Psoas muscle (tissue), 8 donors: Measurements from ENCODE around the gene CD6. TPM values are rescaled to one million over a fixed set of nuclear protein-coding genes. Genes with fewer than 3 reads are reported as not detected.

Experiments
- ATAC-seq, 4 donors: fragments of 200-7000 bp; cut with Tn5 transposase; one replicate each; pipeline ENCODE4 v1.9.1; 2020; ENCODE audit warnings: moderate library complexity in 3 of 4, mild to moderate bottlenecking in 2 of 4
- DNase-seq, 2 donors: peaks; one replicate each; pipeline ENCODE4 v3.0.0-alpha.2; 2020
- H3K27ac ChIP-seq: fragments of 200-600 bp; one replicate; pipeline ENCODE4 v1.8.0; 2022
- H3K27me3 ChIP-seq, 3 donors: fragments of 200-600 bp in 1 of 3; one replicate each; pipeline versions ENCODE4 v1.6.1 to v1.8.0; 2013 to 2022; ENCODE audit warnings: low read length in 2 of 3, mild to moderate bottlenecking in 2 of 3, moderate library complexity in 1 of 3; ENCODE audit not compliant: insufficient read depth in 3 of 3
- H3K36me3 ChIP-seq, 2 donors: fragments of 200-600 bp in 1 of 2; one replicate each; pipeline versions ENCODE4 v1.6.1 to v1.8.0; 2013 to 2022; ENCODE audit warnings: low read depth in 1 of 2, mild to moderate bottlenecking in 1 of 2, moderate library complexity in 1 of 2; ENCODE audit not compliant: insufficient read depth in 1 of 2
- H3K4me1 ChIP-seq: fragments of 200-600 bp; one replicate; pipeline ENCODE4 v1.8.0; 2022
- H3K4me3 ChIP-seq: fragments of 200-600 bp; one replicate; pipeline ENCODE4 v1.8.0; 2022; ENCODE audit warnings: mild to moderate bottlenecking
- H3K9me3 ChIP-seq: fragments of 200-600 bp; one replicate; pipeline ENCODE4 v1.8.0; 2022
- CTCF ChIP-seq: fragments of 200-600 bp; IDR thresholded peaks from one replicate; pipeline ENCODE4 v1.8.0; 2022; ENCODE audit warnings: antibody characterized with exemption
- WGBS, 3 donors: extraction: QIAGEN DNeasy Blood & Tissue Kit; methylation state at CpG; one replicate each; pipeline versions ENCODE4 v1.1.6 to v1.1.7; 2013; 5-methylcytosine and 5-hydroxymethylcytosine counted together
- intact Hi-C, 2 donors: fragments of 100-400 bp; cut with DNase I; formaldehyde crosslinking; loops; one replicate each; pipeline versions ENCODE4 v1.11.0 to v1.14.2; 2022
- polyA plus RNA-seq, 3 donors: library from polyadenylated mRNA; stranded (reverse); fragments of 200-250 nt; gene quantifications; one replicate each; pipeline ENCODE4 v1.2.3, GENCODE V29; 2013
- total RNA-seq, 4 donors: library from RNA; stranded (reverse); fragmentation: NEBNext Ultra II Directional in 2 of 4; extraction: Animal tissue kit (Norgen Biotek cat#: 25700) in 2 of 4; gene quantifications; one replicate each; pipeline versions ENCODE4 v1.2.1 to v1.2.4, GENCODE V29; 2021 to 2023
- donor health status: healthy with polysubstance abuse.
- donor health status: DM: no; HTN: no; CAD: no; lungs with moderate emphysema.
- donor health status: Bipolar disorder and iron deficiency.
- donor health status: healthy.
- donor health status: DM: yes; HTN: yes; CAD: no.
- donor health status: DM: no; HTN: no; CAD: no.
- donor health status: DM: no; HTN: no; CAD: no.
- donor health status: DM: yes; HTN: yes; CAD: no.

CD6 gene
- total and polyA plus RNA-seq, 7 donors, result 0.05 to 0.74 (median 0.43) TPM

DNA sequence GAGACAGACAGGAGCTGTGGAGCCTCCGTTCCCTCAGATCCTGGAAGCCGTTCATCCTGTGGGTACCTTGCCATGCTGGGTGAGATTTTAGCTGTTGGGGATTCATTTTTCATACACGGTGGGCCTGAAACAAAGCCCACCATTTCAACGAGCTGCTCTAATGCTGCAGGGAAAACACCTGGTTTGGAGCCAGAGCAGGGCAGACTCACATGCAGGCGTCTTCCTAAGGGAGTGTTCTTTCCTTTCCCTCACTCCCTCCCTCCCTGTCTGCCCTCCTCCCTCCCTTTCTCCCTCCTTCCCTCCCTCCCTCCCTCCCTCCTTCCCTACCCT lies 52.5 kb downstream of the CD6 start:
- DNase-seq (no peak), ATAC-seq (no peak)
- Histone ChIP-seq H3K27ac (no peak overlapping the region), H3K9me3 (no peaks in the 10 kb centered on the region), H3K4me3 (no peak overlapping the region), H3K27me3 (peaks cover 0 to 34% (median 11%) of the 10 kb centered on the region in 3 donors), H3K4me1 (no peaks in the 10 kb centered on the region), H3K36me3 (no peaks in the 10 kb centered on the region)
- no peak for TF ChIP-seq CTCF
- 25 to 28% (median 26%) methylated on average over 5 of the region's 5 CpGs for WGBS, 3 donors
- intact Hi-C loops, result no loop called here

- Histone ChIP-seq H3K4me3 (no peak overlapping the region), H3K27ac (no peak overlapping the region), H3K9me3 (no peaks in the 10 kb centered on the region), H3K27me3 (peaks cover 0 to 23% (median 8%) of the 10 kb centered on the region in 3 donors), H3K4me1 (no peaks in the 10 kb centered on the region), H3K36me3 (no peaks in the 10 kb centered on the region)
- DNase-seq (no peak), ATAC-seq (no peak)
- no peak for TF ChIP-seq CTCF
- WGBS, 3 donors, result 77 to 80% (median 79%) methylated on average over 14 of the region's 14 CpGs
- intact Hi-C loops, result no loop called here
Observed at GRCh38 chr11:61024938-61025820, 53.7 kb downstream of the CD6 start.

DNA sequence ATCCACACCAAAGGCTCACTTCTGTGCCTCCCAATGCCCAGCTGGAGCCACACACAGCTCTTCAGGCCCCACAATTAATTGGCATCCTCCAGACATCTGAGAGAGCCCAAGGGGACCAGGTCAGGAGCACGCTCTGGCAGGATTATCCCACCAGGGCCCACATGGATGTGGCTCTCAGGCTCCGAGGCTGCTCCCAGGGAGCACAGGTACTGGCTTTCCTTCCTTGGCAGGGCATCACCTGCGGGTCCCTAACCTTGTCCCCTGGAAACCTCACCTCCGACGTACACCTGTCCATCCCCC lies 54.3 kb downstream of the CD6 start:
- WGBS, 3 donors, result 55 to 75% (median 59%) methylated on average over 5 of the region's 5 CpGs
- no peak for ATAC-seq
- TF ChIP-seq CTCF, result no peak
- H3K27ac ChIP-seq, result no peak overlapping the region
- H3K9me3 ChIP-seq, result no peaks in the 10 kb centered on the region
- no peak for DNase-seq
- no peak overlapping the region for H3K4me3 ChIP-seq
- intact Hi-C loops, result no loop called here
- no peaks in the 10 kb centered on the region for H3K36me3 ChIP-seq
- no peaks in the 10 kb centered on the region for H3K4me1 ChIP-seq
- H3K27me3 ChIP-seq, result peaks cover 0 to 23% (median 5%) of the 10 kb centered on the region in 3 donors

DNA sequence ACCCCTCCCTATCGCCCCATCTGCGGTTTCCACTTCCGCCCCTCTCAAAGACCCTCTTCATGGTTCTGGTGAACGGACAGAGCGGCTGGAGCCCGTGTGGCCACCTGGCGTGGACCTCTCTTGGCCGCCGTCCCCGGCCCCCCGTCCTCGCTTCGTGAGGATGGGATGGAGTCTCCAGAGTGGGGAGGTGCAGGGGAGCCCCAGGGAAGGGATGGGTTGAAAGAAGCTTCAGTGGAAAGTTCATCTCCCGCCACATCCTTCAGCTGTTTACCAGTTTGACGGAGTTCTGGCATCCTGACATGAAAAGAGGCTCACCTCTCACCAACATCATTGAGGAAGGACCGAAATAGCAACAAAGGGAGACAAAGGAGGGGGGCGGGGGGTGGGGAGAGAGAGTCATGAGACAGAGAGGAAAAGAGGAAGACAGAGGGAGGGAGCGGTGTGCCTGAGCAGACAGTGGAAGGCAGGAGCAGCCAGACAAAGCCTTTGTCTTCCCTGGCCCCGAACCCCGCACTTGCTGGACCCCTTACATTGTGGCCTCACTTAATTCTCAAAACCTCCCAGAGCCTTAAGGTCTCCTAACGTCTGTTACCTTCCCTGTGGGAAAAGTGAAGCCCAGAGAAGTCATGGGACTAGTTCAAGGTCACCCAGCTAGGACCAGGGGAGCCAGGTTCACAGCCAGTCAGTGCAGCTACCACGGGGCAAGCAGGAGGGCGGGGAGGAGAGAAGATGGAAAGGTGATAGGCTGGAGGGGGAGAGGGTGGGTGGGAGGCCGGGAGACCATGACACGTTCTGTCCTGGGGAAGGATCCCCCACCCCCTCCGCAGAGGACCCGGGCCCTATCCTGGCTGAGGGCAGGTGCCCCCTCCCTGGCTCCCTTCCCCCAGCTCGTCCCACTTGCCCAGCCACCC lies 54.9 kb downstream of the CD6 start:
- 55 to 66% (median 56%) methylated on average over 27 to 28 of the region's 28 CpGs for WGBS, 3 donors

More for the DNA sequence above, 54.9 kb downstream of the CD6 start:
- Histone ChIP-seq H3K4me3 (no peak overlapping the region), H3K9me3 (no peaks in the 10 kb centered on the region), H3K36me3 (no peaks in the 10 kb centered on the region), H3K27me3 (peaks cover 0 to 18% (median 5%) of the 10 kb centered on the region in 3 donors), H3K4me1 (no peaks in the 10 kb centered on the region), H3K27ac (no peak overlapping the region)
- intact Hi-C loops, result no loop called here
- TF ChIP-seq CTCF, result no peak
- ATAC-seq (no peak), DNase-seq (no peak)
